HCT116 (cell line): Measurements from ENCODE around the gene SIL1. TPM values are rescaled to one million over a fixed set of nuclear protein-coding genes. Genes with fewer than 3 reads are reported as not detected.

Source experiments
- ATAC-seq: fragments of 200-7000 bp; cut with Tn5 transposase; 2 replicates; pipeline ENCODE4 v1.9.1; 2020; ENCODE audit warnings: mild to moderate bottlenecking, moderate library complexity
- BruUV-seq: library from RNA; stranded (reverse); fragments of 400-500 nt; replicated peaks from 2 replicates; lab custom pipeline; 2021; lab: Mats Ljungman, UMichigan
- CTCF ChIA-PET: fragments of 300-600 bp; sonication (Branson Sonifier 250); formaldehyde crosslinking; loops from one replicate; lab custom pipeline; 2021; ENCODE audit warnings: antibody characterized with exemption; lab: Charles Lee
- POLR2A ChIA-PET: fragments of 300-600, 350-600 bp; sonication (Branson Sonifier 250); formaldehyde crosslinking; loops from one replicate; lab custom pipeline; 2021; ENCODE audit warnings: antibody characterized with exemption; lab: Charles Lee
- RAD21 ChIA-PET, 2 experiments: fragments of 300-600 bp; sonication (Branson Sonifier 250); formaldehyde crosslinking; loops; one replicate each; lab custom pipeline; 2023; ENCODE audit warnings: low total read pairs in 2 of 2; ENCODE audit not compliant: uncharacterized antibody in 2 of 2, unreplicated experiment in 2 of 2, low non-redundant PET in 1 of 2; lab: Charles Lee
- DNase-seq: peaks from one replicate; pipeline ENCODE4 v3.0.0-alpha.2; 2010; ENCODE audit warnings: low read depth, low spot score
- H2AFZ ChIP-seq: fragments of 200-600 bp; shearing (Covaris generic), sonication (generic); 2 replicates; pipeline ENCODE4 v1.6.1; 2017; ENCODE audit warnings: low read depth, mixed run types, mixed read lengths, antibody characterized with exemption, low read length; ENCODE audit not compliant: poor library complexity, severe bottlenecking
- H3K27ac ChIP-seq: 2 replicates; pipeline ENCODE4 v1.5.1; 2012; ENCODE audit warnings: low read depth, low read length
- H3K27me3 ChIP-seq: fragments of 200-600 bp; sonication (generic); 2 replicates; pipeline ENCODE4 v1.6.1; 2016; ENCODE audit warnings: mixed run types, low read length, mixed read lengths; ENCODE audit not compliant: insufficient read depth
- H3K36me3 ChIP-seq, 2 experiments: fragments of 200-500 bp in 1 of 2; fragments of 200-600 bp in 1 of 2; sonication (Bioruptor generic) in 1 of 2; sonication (generic) in 1 of 2; 2 replicates each; pipeline versions ENCODE4 v1.5.1 to v1.6.1; 2014 to 2016; ENCODE audit warnings: low read length in 2 of 2, inconsistent platforms in 1 of 2, mixed read lengths in 1 of 2, mixed run types in 1 of 2; ENCODE audit not compliant: insufficient read depth in 2 of 2, control insufficient read depth in 1 of 2
- H3K4me1 ChIP-seq, 2 experiments: fragments of 200-600 bp in 1 of 2; sonication (generic) in 1 of 2; 2 replicates each; pipeline versions ENCODE4 v1.5.1 to v1.6.1; 2012 to 2017; ENCODE audit warnings: low read length in 2 of 2, inconsistent platforms in 1 of 2, mild to moderate bottlenecking in 1 of 2, mixed read lengths in 1 of 2, mixed run types in 1 of 2, moderate library complexity in 1 of 2; ENCODE audit not compliant: insufficient read depth in 2 of 2, control insufficient read depth in 1 of 2
- H3K4me2 ChIP-seq: fragments of 200-600 bp; sonication (generic); 2 replicates; pipeline ENCODE4 v1.6.1; 2017; ENCODE audit warnings: mixed run types, low read length, mixed read lengths
- H3K4me3 ChIP-seq, 2 experiments: fragments of 200-600 bp in 1 of 2; sonication (generic) in 1 of 2; replicated peaks in 1 of 2; 2 replicates each; pipeline ENCODE4 v1.5.1; 2011 to 2016; ENCODE audit warnings: low read length in 2 of 2, control low read depth in 1 of 2, low read depth in 1 of 2, mild to moderate bottlenecking in 1 of 2, mixed read lengths in 1 of 2, mixed run types in 1 of 2
- H3K79me2 ChIP-seq: fragments of 200-600 bp; sonication (generic); 2 replicates; pipeline ENCODE4 v1.6.1; 2017; ENCODE audit warnings: mild to moderate bottlenecking, mixed run types, low read length, moderate library complexity, mixed read lengths; ENCODE audit not compliant: insufficient read depth
- H3K9ac ChIP-seq: fragments of 200-600 bp; sonication (generic); 2 replicates; pipeline ENCODE4 v1.6.1; 2016; ENCODE audit warnings: low read length, mixed read lengths
- H3K9me2 ChIP-seq: fragments of 200-600 bp; sonication (generic), shearing (Covaris generic); 2 replicates; pipeline ENCODE4 v1.6.1; 2017; ENCODE audit warnings: mixed run types, mild to moderate bottlenecking, moderate library complexity; ENCODE audit not compliant: insufficient read depth
- H3K9me3 ChIP-seq, 2 experiments: fragments of 200-500 bp in 1 of 2; fragments of 200-600 bp in 1 of 2; sonication (Bioruptor generic) in 1 of 2; sonication (generic) in 1 of 2; 2 replicates each; pipeline ENCODE4 v1.6.1; 2014 to 2017; ENCODE audit warnings: low read length in 2 of 2, mixed read lengths in 2 of 2, inconsistent platforms in 1 of 2, low read depth in 1 of 2, mild to moderate bottlenecking in 1 of 2, mixed run types in 1 of 2, moderate library complexity in 1 of 2; ENCODE audit not compliant: control insufficient read depth in 1 of 2, insufficient read depth in 1 of 2
- H4K20me1 ChIP-seq: fragments of 200-600 bp; sonication (generic), shearing (Covaris generic); 2 replicates; pipeline ENCODE4 v1.6.1; 2017; ENCODE audit warnings: mixed run types, mild to moderate bottlenecking, moderate library complexity; ENCODE audit not compliant: insufficient read depth
- ATF3 ChIP-seq: IDR thresholded peaks from 2 replicates; pipeline ENCODE4 v1.6.1; 2012
- CBX3 ChIP-seq: IDR thresholded peaks from 2 replicates; pipeline ENCODE4 v1.6.1; 2012; ENCODE audit warnings: low read depth
- CEBPB ChIP-seq: IDR thresholded peaks from 2 replicates; pipeline ENCODE4 v1.6.1; 2012; ENCODE audit warnings: low read depth
- CTCF ChIP-seq, 3 experiments: fragments of 200-600 bp in 1 of 3; sonication (generic) in 1 of 3; IDR thresholded peaks in 2 of 3; conservative IDR thresholded peaks in 1 of 3; 2 replicates each; pipeline ENCODE4 v1.5.1; 2012 to 2017; ENCODE audit warnings: low read depth in 2 of 3, low read length in 2 of 3, antibody characterized with exemption in 1 of 3, borderline replicate concordance in 1 of 3, control low read depth in 1 of 3, mild to moderate bottlenecking in 1 of 3, mixed read lengths in 1 of 3, mixed run types in 1 of 3, moderate library complexity in 1 of 3; ENCODE audit not compliant: insufficient read depth in 1 of 3
- FOSL1 ChIP-seq: IDR thresholded peaks from 2 replicates; pipeline ENCODE4 v1.6.1; 2012; ENCODE audit warnings: low read depth
- MAX ChIP-seq: IDR thresholded peaks from 2 replicates; pipeline ENCODE4 v1.6.1; 2012
- POLR2A ChIP-seq: IDR thresholded peaks from 2 replicates; pipeline ENCODE4 v1.7.0; 2011; ENCODE audit warnings: borderline replicate concordance; ENCODE audit not compliant: insufficient read depth, insufficient read length; ENCODE audit errors: extremely low read depth
- POLR2AphosphoS5 ChIP-seq: IDR thresholded peaks from 2 replicates; pipeline ENCODE4 v1.6.1; 2011; ENCODE audit warnings: mild to moderate bottlenecking, low read depth, low read length, moderate library complexity
- REST ChIP-seq: IDR thresholded peaks from 2 replicates; pipeline ENCODE4 v1.6.1; 2012; ENCODE audit warnings: low read depth
- SIN3A ChIP-seq: IDR thresholded peaks from 2 replicates; pipeline ENCODE4 v1.6.1; 2012; ENCODE audit warnings: low read depth
- SP1 ChIP-seq: IDR thresholded peaks from 2 replicates; pipeline ENCODE4 v1.6.1; 2012; ENCODE audit warnings: low read depth
- ZBTB33 ChIP-seq: IDR thresholded peaks from 2 replicates; pipeline ENCODE4 v1.6.1; 2011; ENCODE audit warnings: mild to moderate bottlenecking, low read length, moderate library complexity; ENCODE audit not compliant: insufficient replicate concordance; ENCODE audit errors: extremely low read depth
- ZFX ChIP-seq: fragments of 450-650 bp; IDR thresholded peaks from 2 replicates; pipeline ENCODE4 v1.6.1; 2017
- ZNF274 ChIP-seq: fragments of 200-500 bp; sonication (Bioruptor generic); IDR thresholded peaks from 2 replicates; pipeline ENCODE4 v1.6.1; 2014; ENCODE audit warnings: mild to moderate bottlenecking, low read depth, low read length, inconsistent platforms
- intact Hi-C: fragments of 100-400 bp; cut with micrococcal nuclease; formaldehyde crosslinking; loops from 2 replicates; pipeline ENCODE4 v1.10.0; 2022
- total RNA-seq: library from RNA; stranded (reverse); gene quantifications from one replicate; pipeline ENCODE4 v1.2.1, GENCODE V29; 2021; ENCODE audit not compliant: unreplicated experiment

Gene SIL1
- total RNA-seq, 1 experiment from 2014 or later: 34.0 TPM

GRCh38 chr5:139108063-139108824, 89.9 kb downstream of the SIL1 start:
- intact Hi-C loops: no loop called here

More at GRCh38 chr5:139108063-139108824, 89.9 kb downstream of the SIL1 start:
- ChIA-PET POLR2A (no interaction called here), CTCF (no interaction called here), RAD21 (no interaction called here)
- H3K9me3 ChIP-seq: no peaks in the 10 kb centered on the region
- BruUV-seq: no TSS peak
- no peaks in the 10 kb centered on the region for H3K79me2 ChIP-seq
- TF ChIP-seq ZFX (no peak), ATF3 (no peak), CTCF (IDR thresholded peaks at IDR 0.05 in 2 of 3, conservative IDR thresholded peaks at IDR 0.05 in 1 of 3; ENCODE audit: borderline replicate concordance in 1 of 3, insufficient read depth in 1 of 3, low read depth in 2 of 3, low read length in 2 of 3) (no peak), SP1 (no peak), SIN3A (no peak), CBX3 (no peak), MAX (no peak), CEBPB (no peak), ZBTB33 (no peak), FOSL1 (no peak), REST (no peak), POLR2AphosphoS5 (no peak), POLR2A (no peak), ZNF274 (no peak)
- no peak overlapping the region for H2AFZ ChIP-seq
- peaks cover 0 to 2% of the 10 kb centered on the region in 2 experiments; a peak in 1 of 4 replicates for H3K4me1 ChIP-seq
- H3K4me2 ChIP-seq: no peak overlapping the region
- no peaks in the 10 kb centered on the region for H3K36me3 ChIP-seq
- H4K20me1 ChIP-seq: no peaks in the 10 kb centered on the region
- H3K27ac ChIP-seq: no peak overlapping the region
- no peaks in the 10 kb centered on the region for H3K27me3 ChIP-seq
- H3K9ac ChIP-seq: no peak overlapping the region
- H3K9me2 ChIP-seq: no peaks in the 10 kb centered on the region
- H3K4me3 ChIP-seq: no peak overlapping the region
- ATAC-seq: no peak
- no peak for DNase-seq
